ENCODE results near the gene CDK4. TPM values are rescaled to one million over a fixed set of nuclear protein-coding genes. Genes with fewer than 3 reads are reported as not detected.
A peak's percentile ranks its signal among the peaks of the same experiment; 100 is the strongest.

CDK4 gene
- total and polyA plus RNA-seq, 8 donors = 80.1 to 269 (median 231) TPM

GRCh38 chr12:57725851-57726150 is 26.3 kb downstream of the CDK4 start:
- peaks cover 0 to 61% of the 10 kb centered on the region in 2 donors for H3K36me3 ChIP-seq
- H3K27me3 ChIP-seq = peaks cover 0 to 7% of the 10 kb centered on the region in 2 donors
- DNase-seq = no peak
- peak overlapping the region in 1 of 2 donors; percentile 67 for H3K27ac ChIP-seq
- TF ChIP-seq, protein P1, sequence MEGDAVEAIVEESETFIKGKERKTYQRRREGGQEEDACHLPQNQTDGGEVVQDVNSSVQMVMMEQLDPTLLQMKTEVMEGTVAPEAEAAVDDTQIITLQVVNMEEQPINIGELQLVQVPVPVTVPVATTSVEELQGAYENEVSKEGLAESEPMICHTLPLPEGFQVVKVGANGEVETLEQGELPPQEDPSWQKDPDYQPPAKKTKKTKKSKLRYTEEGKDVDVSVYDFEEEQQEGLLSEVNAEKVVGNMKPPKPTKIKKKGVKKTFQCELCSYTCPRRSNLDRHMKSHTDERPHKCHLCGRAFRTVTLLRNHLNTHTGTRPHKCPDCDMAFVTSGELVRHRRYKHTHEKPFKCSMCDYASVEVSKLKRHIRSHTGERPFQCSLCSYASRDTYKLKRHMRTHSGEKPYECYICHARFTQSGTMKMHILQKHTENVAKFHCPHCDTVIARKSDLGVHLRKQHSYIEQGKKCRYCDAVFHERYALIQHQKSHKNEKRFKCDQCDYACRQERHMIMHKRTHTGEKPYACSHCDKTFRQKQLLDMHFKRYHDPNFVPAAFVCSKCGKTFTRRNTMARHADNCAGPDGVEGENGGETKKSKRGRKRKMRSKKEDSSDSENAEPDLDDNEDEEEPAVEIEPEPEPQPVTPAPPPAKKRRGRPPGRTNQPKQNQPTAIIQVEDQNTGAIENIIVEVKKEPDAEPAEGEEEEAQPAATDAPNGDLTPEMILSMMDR (IDR thresholded peaks at IDR 0.05) = no peak
- intact Hi-C loops (cut with DNase I) = no loop called here
- peaks cover 4 to 6% of the 10 kb centered on the region in 2 donors for H3K4me1 ChIP-seq
- no peaks in the 10 kb centered on the region for H3K9me3 ChIP-seq
- no peak for ATAC-seq
- peak overlapping the region; percentile 51 to 55 for H3K4me3 ChIP-seq

GRCh38 chr12:57724936-57725740 is 27.0 kb downstream of the CDK4 start:
- TF ChIP-seq, protein P1 (IDR thresholded peaks at IDR 0.05) = no peak
- peaks cover 0 to 61% of the 10 kb centered on the region in 2 donors for H3K36me3 ChIP-seq
- no peak overlapping the region for H3K27ac ChIP-seq
- no peak for DNase-seq
- H3K4me1 ChIP-seq = peaks cover 4 to 6% of the 10 kb centered on the region in 2 donors
- intact Hi-C loops (cut with DNase I) = no loop called here
- no peak for ATAC-seq
- no peak overlapping the region for H3K4me3 ChIP-seq
- peaks cover 0 to 7% of the 10 kb centered on the region in 2 donors for H3K27me3 ChIP-seq
- H3K9me3 ChIP-seq = no peaks in the 10 kb centered on the region

DNA sequence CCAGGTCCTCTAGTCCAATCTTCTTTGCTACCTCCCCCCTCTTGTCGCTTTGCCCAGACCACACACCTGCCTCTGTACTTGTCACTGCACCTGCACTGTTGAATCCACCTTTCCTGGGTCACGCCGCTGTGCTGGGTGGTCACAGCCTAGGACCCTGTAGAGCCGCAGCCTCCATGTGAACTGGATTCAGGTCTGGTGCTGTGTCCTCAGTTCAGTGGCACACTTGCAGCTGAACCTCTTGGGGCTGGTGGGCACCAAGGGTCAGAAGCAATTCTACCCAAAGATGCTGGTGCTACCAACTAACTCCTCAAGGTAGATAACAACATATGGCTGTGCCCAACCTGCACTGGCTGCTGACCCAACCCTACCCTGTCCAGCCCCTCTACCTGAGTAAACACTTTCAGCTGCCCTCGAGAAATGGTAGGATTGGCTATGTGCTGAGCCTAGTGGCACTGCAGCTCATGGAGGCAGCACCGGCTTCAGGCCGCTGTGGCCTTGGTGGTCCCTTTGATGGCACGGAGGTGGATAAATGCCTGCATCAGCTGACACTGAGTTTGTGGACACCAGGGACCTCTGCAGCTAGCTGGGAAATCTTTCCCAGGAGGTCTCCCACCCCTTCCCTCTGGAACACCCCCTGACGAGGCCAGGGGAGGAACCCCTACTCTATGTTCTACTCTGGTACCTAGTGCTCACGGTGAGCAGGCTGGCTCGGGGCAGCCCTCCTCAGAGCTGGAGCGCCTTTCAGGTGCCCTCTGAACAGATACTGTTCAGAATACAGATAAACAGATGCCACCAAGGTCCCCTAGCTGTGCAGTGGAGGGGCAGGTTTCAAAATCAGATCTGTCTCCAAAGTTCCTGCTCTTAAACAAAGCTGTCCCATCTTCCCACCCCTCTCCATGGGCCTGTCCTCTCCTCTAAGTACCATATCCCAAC is 27.8 kb downstream of the CDK4 start:
- DNase-seq (no peak), ATAC-seq (no peak)
- TF ChIP-seq, protein P1 (IDR thresholded peaks at IDR 0.05) = no peak
- peaks cover 4 to 6% of the 10 kb centered on the region in 2 donors for H3K4me1 ChIP-seq
- H3K9me3 ChIP-seq = no peaks in the 10 kb centered on the region
- H3K4me3 ChIP-seq = no peak overlapping the region
- intact Hi-C loops (cut with DNase I) = no loop called here
- peaks cover 0 to 7% of the 10 kb centered on the region in 2 donors for H3K27me3 ChIP-seq
- peaks cover 0 to 61% of the 10 kb centered on the region in 2 donors for H3K36me3 ChIP-seq
- H3K27ac ChIP-seq = no peak overlapping the region

DNA sequence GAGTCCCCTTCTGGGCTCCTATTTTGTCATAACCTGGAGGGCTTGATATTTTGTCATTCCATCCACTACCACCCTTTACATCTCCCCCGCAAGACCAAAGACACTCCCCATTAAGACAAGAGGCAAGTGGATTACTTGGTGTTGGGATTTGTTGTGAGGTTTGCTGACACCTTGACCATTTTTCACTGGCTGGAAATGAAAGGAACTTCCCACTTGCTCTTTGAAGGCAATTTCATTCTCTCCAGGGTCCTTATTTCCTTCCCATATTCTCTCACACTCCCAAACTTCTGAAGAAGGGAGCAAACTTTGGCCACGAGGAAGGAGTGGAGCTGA is 28.5 kb downstream of the CDK4 start:
- H3K4me3 ChIP-seq = no peak overlapping the region
- ATAC-seq (no peak), DNase-seq (no peak)
- H3K27me3 ChIP-seq = peaks cover 0 to 7% of the 10 kb centered on the region in 2 donors
- no peaks in the 10 kb centered on the region for H3K9me3 ChIP-seq
- TF ChIP-seq, protein P1 (IDR thresholded peaks at IDR 0.05) = no peak
- H3K36me3 ChIP-seq = peaks cover 0 to 66% of the 10 kb centered on the region in 2 donors
- H3K4me1 ChIP-seq = peaks cover 4 to 6% of the 10 kb centered on the region in 2 donors
- intact Hi-C loops (cut with DNase I) = no loop called here
- no peak overlapping the region for H3K27ac ChIP-seq
